Measurements from ENCODE around the gene ALG1.
"Not testable (repeated sequence)": the region's sequence is repeated elsewhere in the genome, so short reads cannot be mapped to it uniquely, and the experiment has no call there.

The ALG1 gene

GRCh38 chr16:5084099-5084731 lies 12.6 kb downstream of the ALG1 start:
- DNase-seq (ENCODE audit: extremely low spot score); POLR2A ChIA-PET: not testable (repeated sequence)
- CTCF ChIA-PET: interaction anchor here (0.7 to 1.8 kb wide), 8 partner anchors 8 to 128 kb away, joined by 3 to 8 read pairs (median 4); partner anchors contain the start of gene NAGPA

GRCh38 chr16:5084802-5085201 lies 13.2 kb downstream of the ALG1 start:
- DNase-seq (ENCODE audit: extremely low spot score): peak; percentile 64
- CTCF ChIA-PET: interaction anchor here (0.7 to 1.8 kb wide), 8 partner anchors 8 to 129 kb away, joined by 3 to 8 read pairs (median 4); partner anchors contain the start of gene NAGPA
- peak; percentile 80 for TF ChIP-seq CTCF (IDR thresholded peaks at IDR 0.05; ENCODE audit: control extremely low read depth, extremely low read depth, low read depth, missing control alignments)
- POLR2A ChIA-PET: not testable (repeated sequence)

GRCh38 chr16:5085716-5086115 lies 14.1 kb downstream of the ALG1 start:
- CTCF ChIA-PET: interaction anchor here (1.3 to 1.9 kb wide), 2 partner anchors 30 to 129 kb away, joined by 3 to 7 read pairs; no protein-coding TSS in a partner anchor
- DNase-seq (ENCODE audit: extremely low spot score); POLR2A ChIA-PET: not testable (repeated sequence)

GRCh38 chr16:5088086-5088790 lies 16.6 kb downstream of the ALG1 start:
- DNase-seq (ENCODE audit: extremely low spot score); POLR2A ChIA-PET: not testable (repeated sequence)
- CTCF ChIA-PET: interaction anchor here (1.1 kb wide), 1 partner anchor 31 kb away, joined by 4 read pairs; no protein-coding TSS in a partner anchor

GRCh38 chr16:5088936-5089335 lies 17.3 kb downstream of the ALG1 start:
- DNase-seq (ENCODE audit: extremely low spot score); POLR2A ChIA-PET: not testable (repeated sequence)
- CTCF ChIA-PET: interaction anchor here (1.1 kb wide), 1 partner anchor 32 kb away, joined by 4 read pairs; no protein-coding TSS in a partner anchor

GRCh38 chr16:5089911-5090555 lies 18.4 kb downstream of the ALG1 start:
- DNase-seq (ENCODE audit: extremely low spot score); POLR2A ChIA-PET; CTCF ChIA-PET: not testable (repeated sequence)

GRCh38 chr16:5090592-5090991 lies 18.9 kb downstream of the ALG1 start:
- POLR2A ChIA-PET; DNase-seq (ENCODE audit: extremely low spot score); CTCF ChIA-PET: not testable (repeated sequence)

- CTCF ChIA-PET: interaction anchor here (0.8 to 2.1 kb wide), 9 partner anchors 9 to 49 kb away, joined by 3 to 10 read pairs (median 4); no protein-coding TSS in a partner anchor
- POLR2A ChIA-PET; DNase-seq (ENCODE audit: extremely low spot score): not testable (repeated sequence)
Measured at GRCh38 chr16:5093081-5093480, 21.4 kb downstream of the ALG1 start.

GRCh38 chr16:5093746-5094145 lies 22.1 kb downstream of the ALG1 start:
- POLR2A ChIA-PET; DNase-seq (ENCODE audit: extremely low spot score): not testable (repeated sequence)
- CTCF ChIA-PET: interaction anchor here (1.6 kb wide), 1 partner anchor 17 kb away, joined by 4 read pairs; no protein-coding TSS in a partner anchor

GRCh38 chr16:5095145-5095830 lies 23.6 kb downstream of the ALG1 start:
- CTCF ChIA-PET: interaction anchor here (1.8 kb wide), 2 partner anchors 10 to 37 kb away, joined by 3 to 4 read pairs; no protein-coding TSS in a partner anchor
- POLR2A ChIA-PET: not testable (repeated sequence)

GRCh38 chr16:5096437-5097060 lies 24.9 kb downstream of the ALG1 start:
- CTCF ChIA-PET: interaction anchor here (1.8 kb wide), 2 partner anchors 12 to 39 kb away, joined by 3 to 4 read pairs; no protein-coding TSS in a partner anchor
- POLR2A ChIA-PET; DNase-seq (ENCODE audit: extremely low spot score): not testable (repeated sequence)

More at GRCh38 chr16:5095145-5095830, 23.6 kb downstream of the ALG1 start:
- not testable (repeated sequence) for DNase-seq (ENCODE audit: extremely low spot score)

- POLR2A ChIA-PET, CTCF ChIA-PET: not testable (repeated sequence)
- peak; percentile 7 for DNase-seq (ENCODE audit: extremely low spot score)
Measured at GRCh38 chr16:5097061-5097469, 25.4 kb downstream of the ALG1 start.

Data from GM10248 (cell line).